Sigmoid colon (tissue), 7 donors: ENCODE results near the gene AGT. TPM values are rescaled to one million over a fixed set of nuclear protein-coding genes. Genes with fewer than 3 reads are reported as not detected.

Experiments used
- DNase-seq: peaks from one replicate; pipeline ENCODE4 v3.0.0-alpha.2; 2019
- H3K27ac ChIP-seq, 4 donors: fragments of 200-600 bp; sonication (generic); one replicate each; pipeline ENCODE4 v1.5.1; 2016 to 2019; ENCODE audit warnings: mild to moderate bottlenecking in 1 of 4
- H3K27me3 ChIP-seq, 3 donors: fragments of 200-600 bp; sonication (generic); one replicate each; pipeline ENCODE4 v1.5.1; 2019; ENCODE audit warnings: mild to moderate bottlenecking in 1 of 3
- H3K36me3 ChIP-seq, 4 donors: fragments of 200-600 bp; sonication (generic); one replicate each; pipeline ENCODE4 v1.5.1; 2016 to 2019
- H3K4me1 ChIP-seq, 4 donors: fragments of 200-600 bp; sonication (generic); one replicate each; pipeline ENCODE4 v1.5.1; 2017 to 2019
- H3K4me3 ChIP-seq, 4 donors: fragments of 200-600 bp; sonication (generic); one replicate each; pipeline ENCODE4 v1.5.1; 2017 to 2019; ENCODE audit warnings: mild to moderate bottlenecking in 2 of 4, moderate library complexity in 1 of 4
- H3K9me3 ChIP-seq, 4 donors: fragments of 200-600 bp in 3 of 4; sonication (generic) in 3 of 4; one replicate each; pipeline versions ENCODE4 v1.5.1 to v1.6.1; 2013 to 2019
- EP300 ChIP-seq, 4 donors: sonication (generic); formaldehyde crosslinking; IDR thresholded peaks; one replicate each; pipeline ENCODE4 v1.6.1; 2017; ENCODE audit warnings: antibody characterized with exemption in 4 of 4
- POLR2A ChIP-seq, 2 donors: fragments of 450-650 bp; IDR thresholded peaks; one replicate each; pipeline ENCODE4 v1.6.1; 2016; ENCODE audit warnings: antibody characterized with exemption in 2 of 2, mild to moderate bottlenecking in 2 of 2, moderate library complexity in 2 of 2
- POLR2AphosphoS5 ChIP-seq, 4 donors: sonication (generic); formaldehyde crosslinking; IDR thresholded peaks; one replicate each; pipeline ENCODE4 v1.6.1; 2017; ENCODE audit warnings: antibody characterized with exemption in 4 of 4
- WGBS, 2 donors: extraction: QIAGEN DNeasy Blood & Tissue Kit; methylation state at CpG; one replicate each; pipeline ENCODE4 v1.1.7; 2013; 5-methylcytosine and 5-hydroxymethylcytosine counted together
- intact Hi-C: fragments of 100-400 bp; cut with DNase I; formaldehyde crosslinking; loops from one replicate; pipeline ENCODE4 v1.15.1; 2023
- polyA plus RNA-seq, 3 donors: library from polyadenylated mRNA; stranded (reverse); fragments of 200-250 nt; gene quantifications; one replicate each; pipeline ENCODE4 v1.2.3, GENCODE V29; 2013
- total RNA-seq, 4 donors: library from RNA; depleted of rRNA; stranded (reverse); fragments of >200 nt; gene quantifications; one replicate each; pipeline ENCODE4 v1.1.0, GENCODE V29; 2016
- TF ChIP-seq, protein P1 (sequence below), 4 experiments: fragments of 450-650 bp in 3 of 4; fragments of 200-600 bp in 1 of 4; IDR thresholded peaks; one replicate each; pipeline ENCODE4 v1.5.1; 2016 to 2019; ENCODE audit warnings: antibody characterized with exemption in 4 of 4, mild to moderate bottlenecking in 3 of 4, moderate library complexity in 2 of 4
- donor health status: healthy with polysubstance abuse.
- donor health status: Bipolar disorder and iron deficiency.
- donor health status: healthy.

Gene AGT
- total and polyA plus RNA-seq, 7 donors = 0.36 to 9.2 (median 1.7) TPM

DNA sequence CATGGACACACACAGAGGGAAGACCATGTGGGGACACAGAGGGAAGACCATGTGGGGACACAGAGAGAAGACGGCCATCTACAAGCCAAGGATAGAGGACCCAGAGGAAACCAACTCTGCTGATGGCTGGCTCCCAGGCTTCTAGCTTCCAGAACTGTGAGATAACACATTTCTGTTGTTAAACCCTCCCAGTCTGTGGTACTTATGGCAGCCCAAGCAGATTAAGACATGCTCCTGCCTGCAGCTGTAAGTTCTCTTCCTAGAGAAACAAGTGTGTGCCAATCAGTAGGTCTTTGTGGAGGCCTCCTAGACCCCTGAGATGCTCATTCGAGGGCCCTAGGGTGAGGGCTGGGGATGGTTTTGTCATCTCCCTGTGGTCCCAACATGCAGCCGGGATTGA, 2.7 kb downstream of the AGT start:
- H3K4me3 ChIP-seq = no peak overlapping the region
- intact Hi-C loops = no loop called here

DNA sequence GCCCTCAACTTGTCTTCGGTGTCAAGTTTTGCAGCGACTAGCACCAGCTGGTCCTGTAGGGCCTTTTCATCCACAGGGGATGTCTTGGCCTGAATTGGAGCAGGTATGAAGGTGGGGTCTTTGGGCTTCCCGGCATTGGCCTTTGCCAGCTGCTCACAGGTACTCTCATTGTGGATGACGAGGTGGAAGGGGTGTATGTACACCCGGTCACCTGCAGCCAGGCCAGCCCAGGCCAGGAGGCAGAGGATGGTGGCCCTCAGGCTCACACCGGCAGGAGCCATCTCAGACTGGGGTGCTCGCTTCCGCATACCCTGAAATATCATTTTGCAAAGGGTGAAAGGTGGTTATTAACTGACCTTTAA, 3.4 kb downstream of the AGT start:
- Histone ChIP-seq H3K9me3 (no peaks in the 10 kb centered on the region), H3K27ac (no peak overlapping the region), H3K27me3 (no peaks in the 10 kb centered on the region), H3K36me3 (no peaks in the 10 kb centered on the region), H3K4me3 (no peak overlapping the region), H3K4me1 (peaks cover 0 to 15% (median 13%) of the 10 kb centered on the region in 4 donors)
- 96 to 97% methylated on average over 8 of the region's 8 CpGs for WGBS, 2 donors
- intact Hi-C loops = no loop called here
- no peak for DNase-seq
- TF ChIP-seq, protein P1, sequence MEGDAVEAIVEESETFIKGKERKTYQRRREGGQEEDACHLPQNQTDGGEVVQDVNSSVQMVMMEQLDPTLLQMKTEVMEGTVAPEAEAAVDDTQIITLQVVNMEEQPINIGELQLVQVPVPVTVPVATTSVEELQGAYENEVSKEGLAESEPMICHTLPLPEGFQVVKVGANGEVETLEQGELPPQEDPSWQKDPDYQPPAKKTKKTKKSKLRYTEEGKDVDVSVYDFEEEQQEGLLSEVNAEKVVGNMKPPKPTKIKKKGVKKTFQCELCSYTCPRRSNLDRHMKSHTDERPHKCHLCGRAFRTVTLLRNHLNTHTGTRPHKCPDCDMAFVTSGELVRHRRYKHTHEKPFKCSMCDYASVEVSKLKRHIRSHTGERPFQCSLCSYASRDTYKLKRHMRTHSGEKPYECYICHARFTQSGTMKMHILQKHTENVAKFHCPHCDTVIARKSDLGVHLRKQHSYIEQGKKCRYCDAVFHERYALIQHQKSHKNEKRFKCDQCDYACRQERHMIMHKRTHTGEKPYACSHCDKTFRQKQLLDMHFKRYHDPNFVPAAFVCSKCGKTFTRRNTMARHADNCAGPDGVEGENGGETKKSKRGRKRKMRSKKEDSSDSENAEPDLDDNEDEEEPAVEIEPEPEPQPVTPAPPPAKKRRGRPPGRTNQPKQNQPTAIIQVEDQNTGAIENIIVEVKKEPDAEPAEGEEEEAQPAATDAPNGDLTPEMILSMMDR (IDR thresholded peaks at IDR 0.05) = no peak
- no peak for TF ChIP-seq POLR2A (IDR thresholded peaks at IDR 0.05)
- no peak for TF ChIP-seq EP300 (IDR thresholded peaks at IDR 0.05)
- TF ChIP-seq POLR2AphosphoS5 (IDR thresholded peaks at IDR 0.05) = no peak

More for the DNA sequence above, 2.7 kb downstream of the AGT start:
- Histone ChIP-seq H3K27ac (no peak overlapping the region), H3K9me3 (no peaks in the 10 kb centered on the region), H3K4me1 (peaks cover 0 to 15% (median 13%) of the 10 kb centered on the region in 4 donors), H3K36me3 (no peaks in the 10 kb centered on the region), H3K27me3 (no peaks in the 10 kb centered on the region)
- 92 to 93% methylated on average over 3 of the region's 3 CpGs for WGBS, 2 donors
- DNase-seq = no peak
- TF ChIP-seq POLR2A (IDR thresholded peaks at IDR 0.05) = no peak
- no peak for TF ChIP-seq EP300 (IDR thresholded peaks at IDR 0.05)
- TF ChIP-seq, protein P1 (IDR thresholded peaks at IDR 0.05) = no peak
- TF ChIP-seq POLR2AphosphoS5 (IDR thresholded peaks at IDR 0.05) = no peak

DNA sequence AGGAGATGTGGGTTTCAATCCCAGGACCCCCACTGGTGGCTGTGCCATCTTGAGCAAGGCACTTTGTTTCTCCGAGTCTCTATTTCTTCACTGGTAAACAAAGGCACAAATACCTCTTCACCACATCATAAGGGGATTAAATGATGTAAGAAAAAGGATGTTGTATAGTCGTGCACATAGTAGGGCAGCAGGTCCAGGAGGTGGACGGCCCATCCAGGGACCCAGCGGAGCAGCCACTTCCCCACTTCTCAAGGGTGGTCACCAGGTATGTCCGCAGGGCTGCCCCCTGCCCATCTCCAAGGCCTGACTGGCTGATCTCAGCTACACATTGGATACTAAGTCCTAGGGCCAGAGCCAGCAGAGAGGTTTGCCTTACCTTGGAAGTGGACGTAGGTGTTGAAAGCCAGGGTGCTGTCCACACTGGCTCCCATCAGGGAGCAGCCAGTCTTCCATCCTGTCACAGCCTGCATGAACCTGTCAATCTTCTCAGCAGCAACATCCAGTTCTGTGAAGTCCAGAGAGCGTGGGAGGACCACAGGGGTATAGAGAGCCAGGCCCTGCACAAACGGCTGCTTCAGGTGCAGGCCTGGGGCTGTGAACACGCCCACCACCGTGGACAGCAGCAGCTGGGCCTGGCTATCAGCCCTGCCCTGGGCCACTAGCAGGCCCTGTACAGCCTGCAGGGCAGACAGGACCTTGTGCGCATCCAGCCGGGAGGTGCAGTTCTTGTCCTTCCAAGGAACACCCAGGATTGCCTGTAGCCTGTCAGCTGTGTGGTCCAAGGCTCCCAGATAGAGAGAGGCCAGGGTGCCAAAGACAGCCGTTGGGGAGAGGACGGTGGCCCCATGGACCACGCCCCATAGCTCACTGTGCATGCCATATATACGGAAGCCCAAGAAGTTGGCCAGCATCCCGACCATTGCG, 4.0 kb downstream of the AGT start:
- 83 to 88% methylated on average over 18 of the region's 18 CpGs for WGBS, 2 donors
- Histone ChIP-seq H3K27me3 (no peaks in the 10 kb centered on the region), H3K36me3 (no peaks in the 10 kb centered on the region), H3K27ac (no peak overlapping the region), H3K9me3 (no peaks in the 10 kb centered on the region), H3K4me3 (no peak overlapping the region), H3K4me1 (peaks cover 0 to 15% (median 13%) of the 10 kb centered on the region in 4 donors)
- TF ChIP-seq POLR2AphosphoS5 (IDR thresholded peaks at IDR 0.05) (no peak), EP300 (IDR thresholded peaks at IDR 0.05) (no peak), POLR2A (IDR thresholded peaks at IDR 0.05) (no peak)
- TF ChIP-seq, protein P1 (IDR thresholded peaks at IDR 0.05) = no peak
- intact Hi-C loops = no loop called here
- DNase-seq = no peak

DNA sequence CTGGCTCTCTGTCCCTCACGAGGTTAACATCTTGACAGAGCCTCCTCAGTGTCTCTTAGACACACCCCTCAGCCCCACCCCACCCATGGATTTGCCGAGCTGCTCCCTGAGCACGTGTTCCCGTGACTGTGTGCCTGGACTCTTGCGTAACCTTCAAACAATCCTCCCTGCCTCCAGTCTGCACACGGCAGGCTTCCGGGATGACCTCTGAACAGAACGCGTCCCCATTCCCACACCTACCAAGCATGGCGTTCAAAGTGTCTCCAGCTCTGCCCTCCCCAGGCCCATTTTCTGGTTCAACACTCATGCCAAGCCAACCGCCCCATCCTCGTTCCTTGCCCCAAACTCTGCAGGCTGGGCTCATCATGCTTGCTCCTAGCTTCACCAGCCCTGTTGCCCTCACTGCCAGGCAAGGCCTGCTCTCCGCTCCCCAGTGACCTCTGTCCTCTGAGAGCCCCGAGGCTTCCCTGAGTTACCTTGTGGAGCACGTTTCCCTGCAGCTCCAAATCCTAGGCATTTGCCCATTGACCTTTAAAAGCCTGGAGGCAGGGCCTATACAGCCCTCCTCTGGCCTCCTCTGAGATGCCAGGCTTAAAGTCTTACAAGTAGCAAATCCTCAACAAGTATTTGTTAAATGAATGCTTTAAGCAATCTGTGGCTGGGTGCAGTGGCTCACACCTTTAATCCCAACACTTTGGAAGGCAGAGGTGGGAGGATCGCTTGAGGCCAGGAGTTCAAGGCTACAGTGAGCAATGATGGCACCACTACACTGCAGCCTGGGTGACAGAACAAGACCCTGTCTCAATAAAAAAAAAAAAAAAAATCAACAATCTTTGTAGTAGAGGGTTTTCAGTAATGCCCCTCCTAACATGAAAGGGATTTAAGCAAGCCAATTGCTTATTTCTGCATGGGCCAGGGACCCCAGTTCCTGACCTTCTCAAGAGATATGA, 5.0 kb downstream of the AGT start:
- Histone ChIP-seq H3K27me3 (no peaks in the 10 kb centered on the region), H3K27ac (no peak overlapping the region), H3K36me3 (no peaks in the 10 kb centered on the region), H3K4me1 (peaks cover 0 to 8% (median 6%) of the 10 kb centered on the region in 4 donors), H3K9me3 (no peaks in the 10 kb centered on the region), H3K4me3 (no peak overlapping the region)
- no peak for DNase-seq
- intact Hi-C loops = no loop called here
- no peak for TF ChIP-seq POLR2A (IDR thresholded peaks at IDR 0.05)
- 33 to 69% methylated on average over 16 of the region's 16 CpGs for WGBS, 2 donors
